T-helper 2 cell (primary cell): ENCODE measurements around the gene ZNRF2.

Experiments
- DNase-seq, 5 experiments: peaks; one replicate each; pipeline versions ENCODE4 v3.0.0 to v3.0.0-alpha.2; 2012 to 2022
- total RNA-seq, 2 donors: gene quantifications; one replicate each; lab custom pipeline; 2026; lab: John Stamatoyannopoulos, UW

Gene ZNRF2
- 30.6 to 37.7 reads per million in 2 donors for total RNA-seq

GRCh38 chr7:30284298-30285066 lies at the start of gene ZNRF2:
ZNRF2 (plus strand) TSS chr7:30284597; CDS start chr7:30285358, 761 bp downstream.
- peak; percentile 96 to 100 (median 99) for DNase-seq

- DNase-seq, result no peak
These were observed 47.1 kb upstream of the ZNRF2 start for GRCh38 chr7:30237271-30237695.

GRCh38 chr7:30238721-30239441 lies 45.5 kb upstream of the ZNRF2 start:
- peak in 1 of 5 experiments; percentile 53 for DNase-seq

- peak in 1 of 5 experiments; percentile 7 for DNase-seq
These were observed 44.1 kb upstream of the ZNRF2 start for GRCh38 chr7:30240106-30240800.

GRCh38 chr7:30241767-30242166 lies 42.6 kb upstream of the ZNRF2 start:
- DNase-seq, result no peak

- DNase-seq, result no peak
These were observed 40.1 kb upstream of the ZNRF2 start for GRCh38 chr7:30244340-30244739.

GRCh38 chr7:30245913-30246312 lies 38.5 kb upstream of the ZNRF2 start:
- DNase-seq, result no peak

- DNase-seq, result no peak
These were observed 38.0 kb upstream of the ZNRF2 start for GRCh38 chr7:30246392-30246791.

- no peak for DNase-seq
These were observed 36.6 kb upstream of the ZNRF2 start for GRCh38 chr7:30247541-30248401.

GRCh38 chr7:30249316-30249715 lies 35.1 kb upstream of the ZNRF2 start:
- no peak for DNase-seq

- DNase-seq, result no peak
These were observed 34.2 kb upstream of the ZNRF2 start for GRCh38 chr7:30249986-30250774.

GRCh38 chr7:30251708-30252329 lies 32.6 kb upstream of the ZNRF2 start:
- DNase-seq, result no peak

- DNase-seq, result no peak
These were observed 31.3 kb upstream of the ZNRF2 start for GRCh38 chr7:30252885-30253795.

- DNase-seq, result no peak
These were observed 30.6 kb upstream of the ZNRF2 start for GRCh38 chr7:30253796-30254165.

GRCh38 chr7:30254248-30254647 lies 30.1 kb upstream of the ZNRF2 start:
- DNase-seq, result no peak

GRCh38 chr7:30254717-30255063 lies 29.7 kb upstream of the ZNRF2 start:
- DNase-seq, result no peak

- no peak for DNase-seq
These were observed 29.2 kb upstream of the ZNRF2 start for GRCh38 chr7:30255064-30255769.

- DNase-seq, result no peak
These were observed 28.0 kb upstream of the ZNRF2 start for GRCh38 chr7:30256349-30256858.

GRCh38 chr7:30260246-30260768 lies 24.1 kb upstream of the ZNRF2 start:
- DNase-seq, result no peak
